Stimulated activated CD8-positive, alpha-beta memory T cell treated with anti-CD3 and anti-CD28 coated beads, Interleukin-4, amount 100 ng/mL, for 48 hours (primary cell): ENCODE measurements around the gene GPC3.
"Not testable (repeated sequence)": the region's sequence is repeated elsewhere in the genome, so short reads cannot be mapped to it uniquely, and the experiment has no call there.

Experiments
- DNase-seq: peaks from one replicate; pipeline ENCODE4 v3.0.0-alpha.2; 2020

GPC3 gene

DNA sequence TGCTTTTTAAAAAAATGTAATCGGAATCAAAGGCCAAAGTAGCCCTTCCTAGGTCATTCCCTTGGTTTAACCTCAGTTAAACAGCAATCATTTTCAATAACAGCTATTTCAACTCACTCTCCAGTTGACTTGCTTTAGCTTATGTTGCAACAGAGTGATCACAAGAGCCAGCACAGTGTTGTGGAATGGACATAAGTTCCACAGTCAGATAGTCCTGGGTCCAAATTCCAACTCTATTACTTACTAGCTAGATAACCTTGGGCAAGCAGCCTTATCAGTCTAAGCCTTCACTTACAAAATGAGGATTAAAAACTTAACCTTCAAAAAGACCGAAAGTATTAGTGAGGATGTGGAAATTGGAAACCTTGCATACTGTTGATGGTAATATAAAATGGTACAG is 9.2 kb upstream of the GPC3 start:
- DNase-seq, result no peak

DNA sequence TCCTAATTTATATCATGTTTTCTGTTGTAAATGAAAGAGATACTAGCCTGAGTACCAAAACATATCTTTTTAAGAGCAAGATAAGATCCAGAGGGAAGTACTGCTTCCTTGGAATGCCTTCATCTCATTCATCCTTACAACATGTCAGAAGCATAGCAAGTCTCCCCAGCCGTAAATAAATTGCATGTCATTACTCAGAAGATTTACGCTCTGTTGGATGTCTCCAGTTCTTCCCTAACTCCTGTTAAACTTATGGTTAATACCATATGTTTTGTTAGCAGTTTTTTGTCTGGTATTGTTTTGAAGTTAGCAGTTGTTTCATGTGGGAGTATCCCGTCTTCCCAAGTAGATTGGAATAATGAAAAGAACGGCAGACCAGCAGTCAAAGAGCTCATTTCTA is 7.5 kb upstream of the GPC3 start:
- no peak for DNase-seq

DNA sequence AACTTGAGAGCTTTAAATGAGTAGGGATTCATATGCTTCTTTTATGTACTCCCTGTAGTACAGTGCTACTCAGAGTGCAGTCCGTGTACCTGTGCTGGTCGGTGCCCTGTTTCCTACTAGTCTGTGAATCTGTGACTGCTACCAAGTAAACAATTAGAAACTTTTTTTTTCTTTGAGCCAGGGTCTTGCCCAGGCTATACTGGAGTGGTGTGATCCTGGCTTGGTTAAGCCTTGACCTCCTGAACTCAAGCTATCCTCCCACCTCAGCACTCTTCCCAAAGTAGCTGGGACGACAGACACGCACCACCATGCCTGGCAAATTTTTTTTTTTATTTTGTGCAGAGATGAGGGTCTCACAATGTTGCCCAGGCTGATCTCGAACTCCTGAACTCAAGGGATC is 6.4 kb upstream of the GPC3 start:
- no peak for DNase-seq

- DNase-seq, result not testable (repeated sequence)
Measured at GRCh38 chrX:133991057-133991456, 5.7 kb upstream of the GPC3 start.

DNA sequence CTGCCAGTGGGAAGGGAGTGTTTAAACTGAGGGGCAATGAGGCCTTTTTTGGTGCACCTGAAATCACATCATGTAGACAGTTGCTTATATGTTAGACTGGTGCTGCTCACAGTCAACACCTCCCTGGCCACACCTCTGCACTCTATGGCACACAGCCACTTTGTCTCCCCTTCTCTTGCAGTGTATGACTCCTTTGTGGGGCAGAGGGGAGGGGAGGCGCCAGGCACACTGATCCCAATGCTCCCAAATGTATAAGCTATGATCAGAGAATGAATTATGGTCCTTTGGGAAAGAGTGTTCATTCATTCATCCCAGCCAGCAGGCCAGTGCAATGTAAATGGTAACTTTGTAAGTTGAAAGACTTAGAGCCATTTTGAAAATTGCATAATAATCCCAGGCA is 4.6 kb upstream of the GPC3 start:
- no peak for DNase-seq

DNA sequence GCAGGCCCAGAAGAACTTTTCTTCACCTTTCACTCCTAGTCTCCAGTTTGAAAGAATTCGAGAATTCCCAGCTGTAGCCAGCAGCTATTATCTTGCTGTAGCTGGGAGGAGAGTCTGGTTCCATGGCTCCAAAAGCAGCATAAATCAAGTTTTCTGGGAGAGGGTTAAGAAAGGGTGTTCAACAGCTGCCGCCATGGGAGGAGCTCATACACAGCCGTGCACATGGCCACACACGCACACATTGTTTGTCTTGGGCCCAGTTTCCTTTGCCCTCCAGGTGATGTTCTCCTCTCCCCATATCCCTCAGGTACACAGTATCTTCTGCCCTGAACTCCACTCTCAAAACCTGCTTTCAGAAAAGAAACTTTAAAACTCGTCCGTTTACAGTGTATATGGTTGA is 4.1 kb upstream of the GPC3 start:
- no peak for DNase-seq

GRCh38 chrX:133988010-133988409 is 2.6 kb upstream of the GPC3 start:
- DNase-seq, result no peak

DNA sequence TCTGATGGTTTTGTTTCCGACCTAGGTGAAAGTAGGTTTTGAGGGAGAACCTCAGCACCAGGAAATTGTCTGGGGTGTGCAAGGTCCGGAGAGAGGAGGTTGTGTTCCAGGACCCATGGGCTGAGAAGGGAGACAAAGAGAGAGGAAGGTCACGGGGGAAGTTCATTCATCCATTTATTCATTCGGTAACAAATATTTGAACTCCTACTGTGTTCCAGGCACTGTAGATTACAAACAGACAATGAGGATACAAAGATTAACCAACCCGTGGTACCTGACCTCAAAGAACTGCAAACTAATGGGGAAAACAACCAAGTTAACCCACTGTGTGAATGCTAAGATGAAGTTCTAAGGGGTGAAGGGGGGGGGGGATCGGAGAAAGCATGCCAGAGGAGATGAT is 1.8 kb upstream of the GPC3 start:
- no peak for DNase-seq

DNA sequence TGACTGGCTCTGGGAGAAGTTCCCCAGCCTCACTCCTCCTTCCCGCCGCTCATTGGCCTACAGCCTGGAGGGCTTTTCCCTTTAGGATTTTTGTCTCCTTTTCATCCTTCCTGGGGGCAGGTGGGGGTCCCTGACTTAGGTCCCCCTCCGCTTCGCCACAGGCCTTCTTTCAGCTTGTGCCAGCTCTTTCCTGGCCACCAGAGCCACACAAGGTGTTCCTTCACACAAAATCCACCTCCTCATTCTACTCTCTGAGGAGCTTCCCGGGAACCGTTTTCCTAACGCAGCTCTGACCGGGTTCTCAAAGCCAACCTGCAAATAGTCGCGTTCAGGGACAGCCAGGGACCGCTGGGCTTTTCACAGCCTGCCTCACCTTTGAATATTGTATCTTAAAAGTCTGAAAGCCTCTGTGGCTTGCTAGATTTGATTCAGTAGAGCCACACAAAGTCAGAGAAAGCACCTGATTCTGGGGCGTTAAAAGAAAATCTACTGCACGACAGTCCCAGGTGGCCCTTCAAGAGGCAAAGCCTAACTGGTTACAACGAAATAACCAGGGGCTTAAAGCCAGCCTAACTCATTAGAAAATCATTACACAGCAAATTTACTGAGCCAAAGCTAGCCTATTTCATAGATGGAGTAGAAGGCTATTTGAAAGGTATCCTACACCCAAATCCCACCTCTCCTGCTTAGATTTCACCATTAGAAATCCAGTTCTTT is 731 bp upstream of the GPC3 start:
- no peak for DNase-seq

DNA sequence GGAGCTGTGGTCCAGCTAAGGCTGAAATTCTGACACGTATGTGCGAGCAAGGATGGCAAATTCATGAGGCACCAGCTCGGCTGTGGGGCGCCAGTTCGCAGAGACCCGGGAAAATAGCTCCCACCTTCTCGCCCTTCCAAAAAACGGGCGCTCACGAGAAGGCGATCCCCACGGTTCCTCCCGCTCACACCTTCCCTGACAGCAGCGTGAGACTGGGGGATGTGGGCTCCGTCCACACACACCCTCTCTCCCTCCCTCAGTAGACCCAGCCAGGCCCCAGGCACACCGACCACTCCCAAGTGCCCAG is 584 bp downstream of the GPC3 start:
- DNase-seq, result no peak

GRCh38 chrX:133983974-133984845 is 1.2 kb downstream of the GPC3 start:
- DNase-seq, result no peak

DNA sequence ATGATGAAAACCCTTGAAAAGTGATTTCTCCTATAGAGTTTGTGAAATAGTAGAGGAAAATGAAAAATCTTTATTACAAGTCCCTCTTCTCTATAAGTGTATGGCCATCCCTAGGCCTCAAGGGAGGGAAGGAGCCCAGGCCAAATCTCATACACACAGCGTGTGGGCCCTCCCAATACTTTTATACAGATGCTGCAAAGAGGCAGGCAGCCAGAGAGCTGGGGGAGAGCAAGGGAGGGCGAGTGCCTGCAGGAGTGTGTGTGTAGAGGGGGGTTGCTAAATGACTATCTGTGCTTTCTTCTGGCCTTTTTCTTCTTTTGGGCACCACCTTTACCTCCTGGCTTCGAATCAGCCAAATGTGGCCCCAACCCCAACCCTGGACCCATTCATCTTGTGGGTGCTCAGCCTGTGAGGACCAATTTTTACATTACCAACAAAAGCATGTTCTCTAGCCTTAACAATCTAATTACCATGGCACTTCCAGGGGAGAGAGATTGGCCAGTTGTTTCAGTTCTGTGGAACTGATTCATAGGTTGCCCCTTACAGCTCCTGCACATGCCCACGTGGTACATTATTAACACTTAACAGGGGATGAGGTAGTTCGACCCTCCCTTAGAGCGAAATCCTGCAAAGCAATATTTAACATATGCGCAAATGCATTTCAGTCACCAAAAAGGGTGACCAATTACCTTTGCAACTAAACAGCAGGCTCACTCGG is 2.0 kb downstream of the GPC3 start:
- no peak for DNase-seq

GRCh38 chrX:133981924-133982323 is 3.5 kb downstream of the GPC3 start:
- DNase-seq, result no peak

DNA sequence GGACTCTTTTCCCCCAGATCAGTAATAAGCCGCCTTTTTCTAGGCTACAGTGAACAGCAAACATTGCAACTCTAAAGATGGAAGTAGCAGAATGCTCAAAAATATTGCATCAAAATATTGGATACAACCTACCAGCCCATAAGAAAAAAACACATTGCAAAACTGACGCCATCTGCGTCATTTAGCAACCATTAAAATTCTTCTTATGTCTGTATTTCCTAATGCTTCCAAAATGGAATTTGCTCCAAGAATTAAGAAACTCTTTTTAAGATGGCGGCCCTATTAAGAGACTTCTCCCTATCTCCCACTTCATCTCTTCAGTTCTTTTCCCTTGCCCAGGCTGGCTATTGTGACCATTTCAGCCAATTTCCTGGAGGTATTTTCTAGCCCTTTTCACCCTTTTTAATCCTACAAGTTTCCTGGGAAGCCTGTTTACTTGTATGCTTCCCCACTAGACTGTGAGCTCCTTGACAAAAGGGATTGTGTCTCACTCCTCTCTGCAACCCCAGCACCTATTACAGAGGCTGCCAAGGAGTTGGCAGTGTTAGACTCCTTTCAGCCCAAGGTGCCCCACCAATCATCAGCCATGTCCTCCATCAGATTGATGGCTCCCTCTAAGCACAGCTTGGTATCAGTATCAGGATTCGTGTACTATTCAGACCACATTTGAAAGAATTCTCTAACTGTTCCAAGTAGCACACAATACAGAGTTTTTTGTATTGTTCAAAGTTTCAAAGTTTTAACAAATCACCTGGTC is 4.4 kb downstream of the GPC3 start:
- no peak for DNase-seq

DNA sequence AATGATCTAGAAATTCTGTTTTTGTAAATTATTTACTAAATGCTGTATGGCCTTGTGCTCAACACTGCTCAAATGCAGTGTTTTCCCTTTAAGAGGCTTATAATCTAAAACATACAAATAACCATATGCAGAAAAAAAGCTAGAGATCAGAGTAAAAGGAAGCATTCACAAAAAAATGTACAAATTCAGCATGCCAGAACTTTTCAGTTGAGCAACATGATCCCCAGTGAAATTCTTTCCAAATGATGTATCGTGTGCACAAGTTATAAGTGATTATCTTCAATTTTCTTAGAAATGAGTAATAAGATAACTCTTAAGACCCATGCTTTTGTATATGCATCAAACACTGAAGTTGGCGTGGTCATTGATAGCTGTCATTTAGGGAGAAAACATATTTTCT is 5.0 kb downstream of the GPC3 start:
- DNase-seq, result no peak

GRCh38 chrX:133979641-133980230 is 5.7 kb downstream of the GPC3 start:
- no peak for DNase-seq

GRCh38 chrX:133973704-133974103 is 11.7 kb downstream of the GPC3 start:
- no peak for DNase-seq

DNA sequence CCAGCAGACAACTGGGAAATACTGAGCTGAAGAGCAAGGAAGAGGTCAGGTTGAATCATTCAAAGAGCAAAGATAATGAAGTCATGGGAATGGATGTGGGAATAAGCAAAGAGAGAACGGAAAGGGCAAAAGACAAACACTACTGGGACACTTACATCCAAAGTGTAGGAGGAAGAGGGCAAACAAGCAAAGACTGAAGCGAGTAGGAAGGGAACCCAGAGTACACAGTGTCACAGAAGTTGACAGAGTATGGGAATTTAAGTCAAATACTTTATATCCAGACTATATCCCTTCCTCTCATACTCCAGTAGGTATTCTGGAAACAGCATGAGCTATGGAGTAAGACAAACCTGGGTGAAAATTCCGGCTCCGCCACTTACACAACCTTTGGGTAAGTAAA is 12.5 kb downstream of the GPC3 start:
- no peak for DNase-seq

DNA sequence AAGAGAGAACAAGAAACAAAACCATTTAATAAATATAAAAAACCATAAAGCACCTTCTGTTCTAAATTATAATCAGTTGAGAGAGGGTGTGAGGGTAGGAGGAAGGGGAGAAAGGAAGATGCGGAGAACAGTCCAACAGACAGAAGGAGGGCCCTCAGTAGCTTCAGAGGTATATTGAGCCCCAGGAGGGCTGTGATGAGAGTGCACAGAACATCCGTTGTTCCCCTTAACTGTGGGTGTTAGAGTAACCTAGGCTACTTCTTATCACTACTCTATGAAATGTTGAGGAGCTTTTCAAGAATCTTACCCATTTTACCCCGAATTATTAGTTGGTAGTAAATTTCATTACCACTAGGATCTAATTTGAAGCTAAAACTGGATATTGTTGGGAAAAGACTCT is 13.8 kb downstream of the GPC3 start:
- no peak for DNase-seq

- no peak for DNase-seq
Measured at GRCh38 chrX:133970076-133970475, 15.3 kb downstream of the GPC3 start.

DNA sequence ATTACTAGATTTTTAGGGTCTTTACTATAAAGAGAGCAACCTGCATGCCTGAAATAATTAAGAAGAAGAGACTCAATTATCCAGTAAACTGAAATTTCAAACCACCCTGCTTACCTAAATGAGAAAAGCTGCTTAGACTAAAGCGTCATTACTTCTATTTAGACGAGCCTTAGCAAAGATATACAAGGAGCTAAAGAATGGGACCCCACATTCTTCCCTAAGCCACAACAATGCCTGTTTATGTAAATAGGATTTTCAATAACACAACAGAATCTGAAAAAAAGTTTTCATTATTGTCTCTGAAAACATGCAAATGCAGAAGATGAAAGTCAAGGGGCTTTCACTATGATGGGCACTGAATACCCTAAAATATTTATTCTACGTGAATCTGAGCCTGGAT is 16.2 kb downstream of the GPC3 start:
- no peak for DNase-seq

GRCh38 chrX:133968109-133968508 is 17.3 kb downstream of the GPC3 start:
- DNase-seq, result no peak

- no peak for DNase-seq
Measured at GRCh38 chrX:133966199-133966598, 19.2 kb downstream of the GPC3 start.
